K562 (cell line): ENCODE results near the gene NAT14. TPM values are rescaled to one million over a fixed set of nuclear protein-coding genes. Genes with fewer than 3 reads are reported as not detected.
A peak's percentile ranks its signal among the peaks of the same experiment; 100 is the strongest.

ENCODE experiments used
- BRD9 ChIP-seq: fragments of 450-650 bp; IDR thresholded peaks from 2 replicates; pipeline ENCODE4 v1.6.1; 2018; ENCODE audit warnings: low read depth; ENCODE audit not compliant: partially characterized antibody
- E2F3 ChIP-seq: fragments of 250-450 bp; sonication (Bioruptor Pico); IDR thresholded peaks from 2 replicates; pipeline ENCODE4 v1.4.0; 2020; ENCODE audit warnings: mild to moderate bottlenecking
- HLTF ChIP-seq: fragments of 450-650 bp; IDR thresholded peaks from 2 replicates; pipeline ENCODE4 v1.6.1; 2016
- HNRNPL ChIP-seq: fragments of 200-400 bp; formaldehyde crosslinking; IDR thresholded peaks from 2 replicates; pipeline ENCODE4 v1.6.1; 2017; ENCODE audit warnings: low read depth, mild to moderate bottlenecking, low read length
- L3MBTL2 ChIP-seq: fragments of 450-650 bp; IDR thresholded peaks from 2 replicates; pipeline ENCODE4 v1.6.1; 2016; ENCODE audit warnings: mild to moderate bottlenecking, moderate library complexity
- MYNN ChIP-seq, 2 experiments: sonication (generic); formaldehyde crosslinking in 1 of 2; IDR thresholded peaks; 2 replicates each; pipeline versions ENCODE4 v1.5.0 to v1.6.1; 2016 to 2020; ENCODE audit warnings: antibody characterized with exemption in 1 of 2, missing genetic modification reagents in 1 of 2
- RCOR1 ChIP-seq, 2 experiments: IDR thresholded peaks; 2 replicates each; pipeline ENCODE4 v1.6.1; 2012; ENCODE audit warnings: low read depth in 2 of 2, low read length in 2 of 2, borderline replicate concordance in 1 of 2, improper control_type of control experiment in 1 of 2
- ZNF133 ChIP-seq: fragments of 250-450 bp; sonication (Bioruptor Pico); IDR thresholded peaks from 2 replicates; pipeline ENCODE4 v1.4.0; 2020; ENCODE audit warnings: mild to moderate bottlenecking
- ZNF212 ChIP-seq: fragments of 450-650 bp; formaldehyde crosslinking; IDR thresholded peaks from 2 replicates; pipeline ENCODE4 v1.4.0; 2020; ENCODE audit warnings: mild to moderate bottlenecking
- polyA plus RNA-seq, 8 experiments: library from polyadenylated mRNA; depleted of rRNA in 4 of 8; stranded (reverse) in 5 of 8; unstranded in 3 of 8; fragments of >200 nt; fragmentation: Nextera tagmentation in 2 of 8; fragmentation: Illumina TruSeq in 1 of 8; extraction: Ambion mirVana in 2 of 8; extraction: Trizol in 1 of 8; gene quantifications; 2 replicates each; pipeline versions ENCODE4 v1.2.1 to v1.2.3, GENCODE V29; 2011 to 2014; ENCODE audit warnings: inconsistent platforms in 1 of 8, missing spikeins in 1 of 8
- total RNA-seq, 7 experiments: library from RNA; depleted of rRNA in 6 of 7; stranded (reverse); fragments of >200 nt in 6 of 7; fragmentation: Illumina TruSeq in 2 of 7; extraction: Trizol in 2 of 7; gene quantifications; 2 replicates each; pipeline versions ENCODE4 v1.2.1 to v1.2.3, GENCODE V29; 2011 to 2021; ENCODE audit warnings: low replicate concordance in 1 of 7
- TF ChIP-seq, protein P1 (sequence below), 2 experiments: fragments of 150-350 bp in 1 of 2; IDR thresholded peaks; 2 replicates each; pipeline ENCODE4 v1.6.1; 2012 to 2016; ENCODE audit warnings: low read depth in 2 of 2, low read length in 2 of 2, mild to moderate bottlenecking in 1 of 2, moderate library complexity in 1 of 2
- TF ChIP-seq, protein P2 (sequence below): sonication (generic); formaldehyde crosslinking; IDR thresholded peaks from 2 replicates; pipeline ENCODE4 v1.8.1; 2023; ENCODE audit warnings: mild to moderate bottlenecking, missing genetic modification reagents, moderate library complexity

Gene NAT14
- total and polyA plus RNA-seq, 9 of the 15 experiments (the other 6 are each of a cell fraction or from before 2014, with no cell fraction given) = 2.4 to 77.0 (median 26.7) TPM

DNA sequence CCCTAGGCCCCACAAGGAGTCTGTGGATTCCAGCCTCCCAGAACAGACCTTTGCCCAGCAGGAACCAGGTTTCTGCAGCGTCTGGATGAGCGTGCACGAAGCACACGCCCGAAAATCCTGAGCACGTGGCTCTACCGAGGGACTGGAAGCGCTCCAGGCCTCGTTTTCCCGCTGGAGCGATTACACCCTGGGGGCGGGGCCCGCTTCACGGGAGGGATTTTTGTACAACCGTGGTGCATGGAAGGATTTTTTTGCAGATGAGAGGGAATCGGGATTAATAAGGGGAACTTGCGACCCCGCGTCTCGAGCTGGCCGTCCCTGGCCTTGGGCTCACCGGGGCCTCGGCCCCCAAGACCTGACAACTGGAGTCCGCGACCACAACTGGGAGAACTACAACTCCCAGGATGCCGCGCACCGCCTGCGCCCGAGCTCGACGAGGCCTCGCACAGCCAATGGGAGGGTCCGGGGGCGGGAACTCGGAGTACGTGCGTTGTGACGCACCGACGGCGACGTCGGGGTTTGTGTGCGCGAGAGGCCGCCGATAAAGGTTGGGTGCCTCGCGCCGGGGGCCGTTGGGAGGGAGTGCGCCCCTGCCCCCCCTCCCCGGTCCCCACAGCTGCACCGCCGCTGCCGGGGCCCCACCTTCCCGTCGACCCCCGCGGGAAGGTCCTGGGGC is 8.8 kb upstream of the NAT14 start, which contains the start of gene ZNF628 (continued):
- TF ChIP-seq, protein P1, sequence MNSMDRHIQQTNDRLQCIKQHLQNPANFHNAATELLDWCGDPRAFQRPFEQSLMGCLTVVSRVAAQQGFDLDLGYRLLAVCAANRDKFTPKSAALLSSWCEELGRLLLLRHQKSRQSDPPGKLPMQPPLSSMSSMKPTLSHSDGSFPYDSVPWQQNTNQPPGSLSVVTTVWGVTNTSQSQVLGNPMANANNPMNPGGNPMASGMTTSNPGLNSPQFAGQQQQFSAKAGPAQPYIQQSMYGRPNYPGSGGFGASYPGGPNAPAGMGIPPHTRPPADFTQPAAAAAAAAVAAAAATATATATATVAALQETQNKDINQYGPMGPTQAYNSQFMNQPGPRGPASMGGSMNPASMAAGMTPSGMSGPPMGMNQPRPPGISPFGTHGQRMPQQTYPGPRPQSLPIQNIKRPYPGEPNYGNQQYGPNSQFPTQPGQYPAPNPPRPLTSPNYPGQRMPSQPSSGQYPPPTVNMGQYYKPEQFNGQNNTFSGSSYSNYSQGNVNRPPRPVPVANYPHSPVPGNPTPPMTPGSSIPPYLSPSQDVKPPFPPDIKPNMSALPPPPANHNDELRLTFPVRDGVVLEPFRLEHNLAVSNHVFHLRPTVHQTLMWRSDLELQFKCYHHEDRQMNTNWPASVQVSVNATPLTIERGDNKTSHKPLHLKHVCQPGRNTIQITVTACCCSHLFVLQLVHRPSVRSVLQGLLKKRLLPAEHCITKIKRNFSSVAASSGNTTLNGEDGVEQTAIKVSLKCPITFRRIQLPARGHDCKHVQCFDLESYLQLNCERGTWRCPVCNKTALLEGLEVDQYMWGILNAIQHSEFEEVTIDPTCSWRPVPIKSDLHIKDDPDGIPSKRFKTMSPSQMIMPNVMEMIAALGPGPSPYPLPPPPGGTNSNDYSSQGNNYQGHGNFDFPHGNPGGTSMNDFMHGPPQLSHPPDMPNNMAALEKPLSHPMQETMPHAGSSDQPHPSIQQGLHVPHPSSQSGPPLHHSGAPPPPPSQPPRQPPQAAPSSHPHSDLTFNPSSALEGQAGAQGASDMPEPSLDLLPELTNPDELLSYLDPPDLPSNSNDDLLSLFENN (IDR thresholded peaks at IDR 0.05; ENCODE audit: low read depth in 2 of 2, low read length in 2 of 2) = 0 out of 4 replicates have a peak, but pooled peaks of 1 of the 2 experiments have one; percentile 49
- TF ChIP-seq RCOR1 (IDR thresholded peaks at IDR 0.05; ENCODE audit: borderline replicate concordance in 1 of 2, low read depth in 2 of 2, low read length in 2 of 2) (no peak; a peak in 2 of 4 replicates), HLTF (peak; percentile 41; the same call in 1 of the 2 replicates), MYNN (IDR thresholded peaks at IDR 0.05) (no peak), MYNN (CRISPR knock-in tag; IDR thresholded peaks at IDR 0.05) (no peak), BRD9 (no peak), L3MBTL2 (peak; percentile 100), HNRNPL (no peak), E2F3 (CRISPR knock-in tag) (peak; percentile 84; the same call in 1 of the 2 replicates), ZNF133 (no peak), ZNF212 (no peak)
- TF ChIP-seq, protein P2, sequence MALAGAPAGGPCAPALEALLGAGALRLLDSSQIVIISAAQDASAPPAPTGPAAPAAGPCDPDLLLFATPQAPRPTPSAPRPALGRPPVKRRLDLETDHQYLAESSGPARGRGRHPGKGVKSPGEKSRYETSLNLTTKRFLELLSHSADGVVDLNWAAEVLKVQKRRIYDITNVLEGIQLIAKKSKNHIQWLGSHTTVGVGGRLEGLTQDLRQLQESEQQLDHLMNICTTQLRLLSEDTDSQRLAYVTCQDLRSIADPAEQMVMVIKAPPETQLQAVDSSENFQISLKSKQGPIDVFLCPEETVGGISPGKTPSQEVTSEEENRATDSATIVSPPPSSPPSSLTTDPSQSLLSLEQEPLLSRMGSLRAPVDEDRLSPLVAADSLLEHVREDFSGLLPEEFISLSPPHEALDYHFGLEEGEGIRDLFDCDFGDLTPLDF = peak; percentile 69; the same call in 1 of the 2 replicates
